MM.1S (cell line): Measurements from ENCODE around the gene PMAIP1.

Experiments used
- DNase-seq: peaks from one replicate; pipeline ENCODE4 v3.0.0-alpha.2; 2015
- H2AFZ ChIP-seq: fragments of 300-600 bp; sonication (generic); 2 replicates; pipeline ENCODE4 v1.6.0; 2016; ENCODE audit warnings: antibody characterized with exemption, low read length
- H3F3A ChIP-seq: fragments of 300-600 bp; sonication (generic); 2 replicates; pipeline ENCODE4 v1.6.1; 2016; ENCODE audit warnings: mild to moderate bottlenecking, antibody characterized with exemption, low read length, moderate library complexity, mixed read lengths; ENCODE audit not compliant: insufficient read depth
- H3K27ac ChIP-seq: fragments of 300-600 bp; sonication (generic); 2 replicates; pipeline ENCODE4 v1.5.1; 2016; ENCODE audit warnings: mild to moderate bottlenecking, low read length
- H3K27me3 ChIP-seq: fragments of 300-600 bp; sonication (generic); replicated peaks from 2 replicates; pipeline ENCODE4 v1.6.0; 2016; ENCODE audit warnings: low read length; ENCODE audit not compliant: insufficient read depth
- H3K36me3 ChIP-seq: fragments of 300-600 bp; sonication (generic); replicated peaks from 2 replicates; pipeline ENCODE4 v1.6.1; 2016; ENCODE audit warnings: mild to moderate bottlenecking, low read length, mixed read lengths; ENCODE audit not compliant: insufficient read depth
- H3K4me1 ChIP-seq: fragments of 300-600 bp; sonication (generic); 2 replicates; pipeline ENCODE4 v1.6.1; 2016; ENCODE audit warnings: low read length, mixed read lengths
- H3K4me2 ChIP-seq: fragments of 300-600 bp; sonication (generic); 2 replicates; pipeline ENCODE4 v1.6.0; 2016; ENCODE audit warnings: low read depth, low read length
- H3K4me3 ChIP-seq: fragments of 300-600 bp; sonication (generic); 2 replicates; pipeline ENCODE4 v1.5.1; 2016; ENCODE audit warnings: low read length, mixed read lengths
- H3K79me2 ChIP-seq: fragments of 300-600 bp; sonication (generic); 2 replicates; pipeline ENCODE4 v1.6.1; 2016; ENCODE audit warnings: mixed run types, low read length, mixed read lengths
- H3K9ac ChIP-seq: fragments of 300-600 bp; sonication (generic); 2 replicates; pipeline ENCODE4 v1.6.1; 2016; ENCODE audit warnings: low read length, mixed read lengths
- H3K9me2 ChIP-seq: fragments of 300-600 bp; sonication (generic); replicated peaks from 2 replicates; pipeline ENCODE4 v1.6.1; 2016; ENCODE audit warnings: mild to moderate bottlenecking, low read length, mixed read lengths; ENCODE audit not compliant: insufficient read depth
- H3K9me3 ChIP-seq: fragments of 300-600 bp; sonication (generic); replicated peaks from 2 replicates; pipeline ENCODE4 v1.6.1; 2016; ENCODE audit warnings: mild to moderate bottlenecking, low read length, mixed read lengths; ENCODE audit not compliant: insufficient read depth
- H4K20me1 ChIP-seq: fragments of 300-600 bp; sonication (generic); 2 replicates; pipeline ENCODE4 v1.6.1; 2016; ENCODE audit warnings: mild to moderate bottlenecking, low read length, moderate library complexity, mixed read lengths; ENCODE audit not compliant: insufficient read depth
- CTCF ChIP-seq: fragments of 300-600 bp; sonication (generic); IDR thresholded peaks from 2 replicates; pipeline ENCODE4 v1.5.1; 2016; ENCODE audit warnings: antibody characterized with exemption, low read length, mixed read lengths
- EZH2 ChIP-seq: fragments of 300-600 bp; sonication (generic); optimal IDR thresholded peaks from 2 replicates; pipeline ENCODE3; 2017; ENCODE audit warnings: low read depth, mild to moderate bottlenecking, antibody characterized with exemption, low read length, mixed read lengths
- EZH2phosphoT487 ChIP-seq: fragments of 300-600 bp; sonication (generic); IDR thresholded peaks from 2 replicates; pipeline ENCODE4 v1.6.1; 2018; ENCODE audit warnings: antibody characterized with exemption, low read length

PMAIP1 gene

GRCh38 chr18:59911600-59911999 lies 11.8 kb downstream of the PMAIP1 start:
- Histone ChIP-seq H4K20me1 (no peaks in the 10 kb centered on the region), H3K9ac (no peak overlapping the region), H3F3A (no peaks in the 10 kb centered on the region), H3K36me3 (no peaks in the 10 kb centered on the region), H3K4me3 (no peak overlapping the region), H3K27me3 (no peaks in the 10 kb centered on the region), H3K79me2 (no peaks in the 10 kb centered on the region), H3K9me2 (no peaks in the 10 kb centered on the region), H3K4me1 (no peaks in the 10 kb centered on the region), H3K9me3 (no peaks in the 10 kb centered on the region), H3K27ac (no peak overlapping the region), H2AFZ (no peak overlapping the region), H3K4me2 (no peak overlapping the region)
- no peak for TF ChIP-seq CTCF
- TF ChIP-seq EZH2 = no peak
- TF ChIP-seq EZH2phosphoT487 = no peak
- DNase-seq = no peak

DNA sequence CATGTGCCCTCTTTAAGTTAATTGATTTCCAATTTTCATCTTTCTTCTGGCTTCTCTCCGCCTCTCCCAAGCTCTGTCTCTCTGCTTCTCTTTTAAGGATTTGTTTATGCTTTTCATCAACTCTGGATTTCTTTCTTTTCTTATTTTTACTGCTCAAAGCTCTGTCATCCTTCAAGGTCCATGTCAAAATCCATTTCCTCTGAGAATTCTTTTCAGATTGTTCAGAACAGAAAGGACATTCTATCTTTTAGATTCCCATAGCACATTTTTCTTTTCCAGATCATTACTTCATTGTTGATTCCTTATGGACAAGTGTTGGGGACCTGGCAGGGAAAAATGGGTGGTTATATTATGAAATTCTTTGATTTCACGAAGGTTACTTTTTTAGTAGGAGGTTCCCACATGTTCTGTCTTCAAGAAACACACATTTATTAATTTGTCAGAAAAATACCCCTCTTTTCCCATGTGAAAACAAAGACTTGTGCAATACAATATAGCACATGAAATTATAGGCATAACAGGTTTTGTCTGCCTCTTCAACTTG lies 12.3 kb downstream of the PMAIP1 start:
- Histone ChIP-seq H3K36me3 (no peaks in the 10 kb centered on the region), H3F3A (no peaks in the 10 kb centered on the region), H3K4me3 (no peak overlapping the region), H3K9me3 (no peaks in the 10 kb centered on the region), H3K4me1 (no peaks in the 10 kb centered on the region), H3K4me2 (no peak overlapping the region), H2AFZ (no peak overlapping the region), H4K20me1 (no peaks in the 10 kb centered on the region), H3K9ac (no peak overlapping the region), H3K9me2 (no peaks in the 10 kb centered on the region), H3K27ac (no peak overlapping the region), H3K79me2 (no peaks in the 10 kb centered on the region), H3K27me3 (no peaks in the 10 kb centered on the region)
- no peak for DNase-seq
- TF ChIP-seq CTCF = no peak
- no peak for TF ChIP-seq EZH2
- no peak for TF ChIP-seq EZH2phosphoT487

- DNase-seq = no peak
- H3K4me1 ChIP-seq = no peaks in the 10 kb centered on the region
- no peaks in the 10 kb centered on the region for H4K20me1 ChIP-seq
- no peak overlapping the region for H3K4me2 ChIP-seq
- no peak overlapping the region for H3K4me3 ChIP-seq
- no peak overlapping the region for H3K27ac ChIP-seq
- H3K27me3 ChIP-seq = no peaks in the 10 kb centered on the region
- H3K79me2 ChIP-seq = no peaks in the 10 kb centered on the region
- H3K9me2 ChIP-seq = no peaks in the 10 kb centered on the region
- no peaks in the 10 kb centered on the region for H3K36me3 ChIP-seq
- no peaks in the 10 kb centered on the region for H3K9me3 ChIP-seq
- H2AFZ ChIP-seq = no peak overlapping the region
- H3F3A ChIP-seq = no peaks in the 10 kb centered on the region
- no peak for TF ChIP-seq EZH2phosphoT487
- no peak overlapping the region for H3K9ac ChIP-seq
These were observed 15.8 kb downstream of the PMAIP1 start for GRCh38 chr18:59915606-59916005.

GRCh38 chr18:59916746-59917145 lies 16.9 kb downstream of the PMAIP1 start:
- Histone ChIP-seq H3K27ac (no peak overlapping the region), H2AFZ (no peak overlapping the region), H3K9me3 (no peaks in the 10 kb centered on the region), H3K36me3 (no peaks in the 10 kb centered on the region), H4K20me1 (no peaks in the 10 kb centered on the region), H3F3A (no peaks in the 10 kb centered on the region), H3K9me2 (no peaks in the 10 kb centered on the region), H3K79me2 (no peaks in the 10 kb centered on the region), H3K4me3 (no peak overlapping the region), H3K4me2 (no peak overlapping the region), H3K27me3 (no peaks in the 10 kb centered on the region), H3K4me1 (no peaks in the 10 kb centered on the region), H3K9ac (no peak overlapping the region)
- TF ChIP-seq EZH2phosphoT487 (no peak), CTCF (no peak), EZH2 (no peak)
- no peak for DNase-seq
